GM21529 (cell line): ENCODE results near the gene PFDN4.

Experiments
- ATAC-seq: cut with Tn5 transposase; IDR thresholded peaks from one replicate; pipeline ENCODE4 v1.9.1; 2021; ENCODE audit not compliant: unreplicated experiment

The PFDN4 gene

GRCh38 chr20:54173653-54174456, 34.0 kb upstream of the PFDN4 start, which contains the start of gene CYP24A1:
Gene CYP24A1, minus strand, starts transcription at chr20:54173986. Its CDS starts 407 bp downstream, at chr20:54173579.
- ATAC-seq = no peak

- no peak for ATAC-seq
Observed at GRCh38 chr20:54174457-54175175, 33.3 kb upstream of the PFDN4 start.

GRCh38 chr20:54176610-54177009, 31.3 kb upstream of the PFDN4 start:
- no peak for ATAC-seq

GRCh38 chr20:54177378-54177777, 30.5 kb upstream of the PFDN4 start:
- no peak for ATAC-seq

- ATAC-seq = no peak
Observed at GRCh38 chr20:54178256-54178655, 29.6 kb upstream of the PFDN4 start.

- no peak for ATAC-seq
Observed at GRCh38 chr20:54179946-54180345, 27.9 kb upstream of the PFDN4 start.

- no peak for ATAC-seq
Observed at GRCh38 chr20:54180931-54181330, 27.0 kb upstream of the PFDN4 start.

- no peak for ATAC-seq
Observed at GRCh38 chr20:54184071-54184470, 23.8 kb upstream of the PFDN4 start.

GRCh38 chr20:54184904-54185626, 22.8 kb upstream of the PFDN4 start:
- ATAC-seq = no peak

- no peak for ATAC-seq
Observed at GRCh38 chr20:54188132-54188849, 19.6 kb upstream of the PFDN4 start.

GRCh38 chr20:54189630-54190029, 18.3 kb upstream of the PFDN4 start:
- ATAC-seq = no peak

- ATAC-seq = no peak
Observed at GRCh38 chr20:54190217-54190616, 17.7 kb upstream of the PFDN4 start.

- no peak for ATAC-seq
Observed at GRCh38 chr20:54193817-54194216, 14.1 kb upstream of the PFDN4 start.

GRCh38 chr20:54194724-54195438, 13.0 kb upstream of the PFDN4 start:
- ATAC-seq = no peak

GRCh38 chr20:54195483-54196472, 12.1 kb upstream of the PFDN4 start:
- ATAC-seq = peak; percentile 47

GRCh38 chr20:54197621-54198604, 10.0 kb upstream of the PFDN4 start:
- no peak for ATAC-seq

GRCh38 chr20:54199283-54199682, 8.6 kb upstream of the PFDN4 start:
- no peak for ATAC-seq

GRCh38 chr20:54199721-54200176, 8.1 kb upstream of the PFDN4 start:
- no peak for ATAC-seq
